Jurkat, Clone E6-1 (cell line): ENCODE measurements around the gene DNAJA3.

Source experiments
- DNase-seq: peaks from one replicate; pipeline ENCODE4 v3.0.0-alpha.2; 2011; ENCODE audit warnings: low read depth, low spot score
- H3K4me3 ChIP-seq: 2 replicates; pipeline ENCODE4 v1.5.1; 2011; ENCODE audit warnings: mild to moderate bottlenecking, low read length, control low read depth, moderate library complexity

The DNAJA3 gene

DNA sequence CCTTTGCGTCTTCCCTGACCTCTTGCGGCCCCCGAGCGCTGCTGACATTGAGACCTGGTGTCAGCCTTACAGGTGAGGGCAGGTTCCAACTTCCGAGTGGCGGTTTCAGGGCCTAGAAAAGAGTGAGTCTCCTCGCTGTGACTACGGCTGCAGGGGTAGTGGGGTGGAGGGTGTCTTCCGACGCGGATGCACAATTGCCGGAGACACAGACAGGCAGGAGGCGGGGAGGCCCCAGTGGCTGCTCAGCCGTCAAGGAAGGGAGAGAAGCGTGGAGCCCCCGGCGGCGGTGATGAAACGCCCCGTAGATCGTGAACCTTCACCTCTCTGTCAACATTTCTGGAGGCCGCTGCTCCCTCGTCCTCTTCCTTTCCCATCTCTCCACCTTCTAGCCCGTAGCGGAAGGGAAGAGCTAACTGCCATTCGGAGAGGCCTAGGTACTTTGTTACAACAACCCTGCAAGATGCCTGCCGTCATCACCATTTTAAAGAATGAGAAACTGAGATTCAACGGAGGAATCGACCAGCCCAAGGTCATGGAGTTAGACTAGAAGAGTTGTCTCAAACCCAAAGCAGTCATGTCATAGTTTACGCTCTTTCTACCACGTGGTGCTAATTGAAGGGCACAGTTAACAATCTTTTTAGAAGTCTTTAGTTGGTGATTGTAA lies 485 bp downstream of the DNAJA3 start:
- DNase-seq, result peak; percentile 26
- peak overlapping the region; percentile 85 for H3K4me3 ChIP-seq

DNA sequence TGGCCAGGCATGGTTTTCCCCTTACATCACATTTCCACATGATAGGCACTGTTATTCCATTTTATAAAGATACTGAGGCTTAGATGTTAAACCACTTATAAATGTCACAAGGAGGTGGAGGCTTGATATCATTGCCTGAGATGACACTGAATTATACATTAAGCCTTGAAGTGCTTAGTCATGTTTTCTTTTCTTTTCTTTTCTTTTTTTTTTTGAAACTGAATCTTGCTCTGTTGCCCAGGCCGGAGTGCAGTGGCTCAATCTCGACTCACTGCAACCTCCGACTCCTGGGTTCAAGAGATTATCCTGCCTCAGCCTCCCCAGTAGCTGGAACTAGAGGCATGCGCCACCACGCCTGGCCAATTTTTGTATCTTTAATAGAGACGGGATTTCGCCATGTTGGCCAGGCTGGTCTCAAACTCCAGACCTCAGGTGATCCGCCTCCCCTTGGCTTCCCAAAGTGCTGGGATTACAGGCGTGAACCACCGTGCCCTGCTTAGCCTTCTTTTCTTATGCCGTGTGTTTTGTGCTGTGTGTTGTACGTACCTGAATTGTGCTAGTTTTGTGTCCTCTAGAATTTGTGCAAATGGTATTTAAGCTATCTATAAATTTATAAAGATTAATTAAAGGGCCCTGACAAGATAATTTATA lies 1.2 kb downstream of the DNAJA3 start:
- H3K4me3 ChIP-seq, result peak overlapping the region; percentile 85
- DNase-seq, result no peak

DNA sequence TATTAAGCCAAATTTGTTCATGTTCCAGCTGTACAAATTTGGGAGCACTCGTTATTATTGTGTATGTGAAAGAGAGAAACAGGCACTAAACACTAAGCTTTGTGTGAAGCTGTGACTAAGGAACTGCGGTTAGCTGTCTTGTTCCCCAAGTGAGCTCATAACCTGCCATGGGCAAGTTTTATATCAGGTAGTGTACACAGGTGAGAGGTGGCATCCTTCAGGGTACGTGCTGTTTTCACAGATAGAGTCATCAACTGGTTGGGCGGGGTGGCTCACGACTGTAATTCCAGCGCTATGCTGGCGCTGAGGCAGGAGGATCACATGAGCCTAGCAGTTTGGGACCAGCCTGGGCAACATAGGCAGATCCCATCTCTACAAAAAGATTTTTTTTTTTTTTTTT lies 2.8 kb downstream of the DNAJA3 start:
- no peak overlapping the region for H3K4me3 ChIP-seq
- DNase-seq, result no peak

DNA sequence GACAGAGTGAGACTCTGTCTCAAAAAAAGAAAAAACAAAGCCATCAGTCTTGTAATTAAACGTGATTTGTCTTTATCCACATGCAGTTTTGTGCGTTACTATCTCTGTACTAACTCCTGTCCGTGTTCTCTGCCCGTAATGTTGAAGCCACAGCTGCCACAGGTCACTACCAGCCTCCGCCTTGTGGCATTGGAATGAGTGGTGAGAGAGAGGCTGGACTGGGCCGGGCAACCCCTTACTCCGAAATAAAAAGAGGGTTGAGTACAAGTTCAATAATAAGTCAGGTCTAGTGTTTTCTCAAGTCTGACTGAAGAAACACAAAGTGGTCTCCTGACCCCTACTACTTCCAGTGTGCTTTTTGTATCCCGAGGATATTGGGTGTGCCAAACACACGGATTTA lies 5.4 kb downstream of the DNAJA3 start:
- no peak overlapping the region for H3K4me3 ChIP-seq
- no peak for DNase-seq

GRCh38 chr16:4433228-4433627 lies 7.6 kb downstream of the DNAJA3 start:
- no peak overlapping the region for H3K4me3 ChIP-seq
- no peak for DNase-seq

DNA sequence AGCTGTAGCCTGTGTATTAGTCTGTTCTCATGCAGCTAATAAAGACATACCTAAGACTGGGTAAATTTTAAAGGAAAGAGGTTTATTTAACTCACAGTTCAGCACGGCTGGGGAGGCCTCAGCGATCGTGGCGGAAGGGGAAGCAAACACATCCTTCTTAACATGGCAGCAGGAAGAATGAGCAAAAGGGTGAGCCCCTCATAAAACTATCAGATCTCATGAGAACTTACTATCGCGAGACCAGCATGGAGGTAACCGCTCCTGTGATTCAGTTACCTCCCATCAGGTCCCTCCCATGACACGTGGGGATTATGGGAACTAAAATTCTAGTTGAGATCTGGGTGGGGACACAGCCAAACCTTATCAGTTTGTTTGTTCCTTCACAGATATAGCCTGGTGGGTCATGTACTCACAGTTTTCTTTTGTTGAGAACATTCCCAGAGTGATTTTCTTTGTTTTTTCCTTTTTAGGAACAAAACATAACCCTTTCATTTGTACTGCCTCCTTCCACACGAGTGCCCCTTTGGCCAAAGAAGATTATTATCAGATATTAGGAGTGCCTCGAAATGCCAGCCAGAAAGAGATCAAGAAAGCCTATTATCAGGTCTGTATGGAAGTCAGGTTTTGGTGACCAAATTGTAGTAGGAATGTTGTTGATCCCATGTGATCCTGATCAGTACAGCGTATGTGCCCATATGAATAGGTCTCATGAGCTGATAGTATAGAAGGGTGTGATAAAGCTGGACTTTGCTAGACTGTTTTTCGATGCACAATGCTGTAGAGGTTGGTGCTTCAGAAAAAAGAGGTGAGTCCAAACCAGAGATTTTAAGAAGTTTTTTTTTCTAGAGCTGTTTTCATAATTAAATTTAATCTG lies 8.5 kb downstream of the DNAJA3 start:
- no peak for DNase-seq
- H3K4me3 ChIP-seq, result no peak overlapping the region

DNA sequence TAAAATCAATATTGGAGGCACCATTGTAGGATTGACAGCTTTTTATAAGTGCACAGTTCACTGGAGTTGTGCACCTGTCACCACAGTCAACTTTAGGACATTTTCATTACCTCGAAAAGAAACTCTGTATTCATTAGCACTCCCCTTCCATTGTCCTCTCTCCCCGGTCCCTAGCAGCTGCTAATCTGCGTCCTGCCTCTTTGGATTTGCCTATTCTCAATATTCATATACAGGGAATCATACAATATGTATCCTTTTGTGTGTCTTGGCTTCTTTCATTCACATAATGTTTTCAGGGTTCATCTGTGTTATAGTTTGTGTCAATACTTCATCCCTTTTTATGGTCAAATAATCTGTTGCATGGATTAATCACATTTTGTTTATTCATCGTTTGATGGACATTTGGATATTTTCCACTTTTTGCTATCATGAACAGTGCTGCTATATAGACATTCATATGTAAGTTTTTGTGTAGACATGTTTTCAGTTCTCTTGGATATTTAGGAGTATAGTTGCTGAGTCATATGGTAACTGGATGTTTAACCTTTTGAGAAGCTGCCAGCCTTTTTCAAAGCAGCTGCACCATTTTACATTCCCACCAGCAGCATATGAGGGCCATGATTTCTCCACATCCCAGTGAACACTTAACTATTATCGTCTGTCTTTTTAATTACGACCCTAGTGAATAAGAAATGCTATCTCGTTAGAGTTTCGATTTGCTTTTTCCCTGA lies 9.8 kb downstream of the DNAJA3 start:
- H3K4me3 ChIP-seq, result no peak overlapping the region
- no peak for DNase-seq

DNA sequence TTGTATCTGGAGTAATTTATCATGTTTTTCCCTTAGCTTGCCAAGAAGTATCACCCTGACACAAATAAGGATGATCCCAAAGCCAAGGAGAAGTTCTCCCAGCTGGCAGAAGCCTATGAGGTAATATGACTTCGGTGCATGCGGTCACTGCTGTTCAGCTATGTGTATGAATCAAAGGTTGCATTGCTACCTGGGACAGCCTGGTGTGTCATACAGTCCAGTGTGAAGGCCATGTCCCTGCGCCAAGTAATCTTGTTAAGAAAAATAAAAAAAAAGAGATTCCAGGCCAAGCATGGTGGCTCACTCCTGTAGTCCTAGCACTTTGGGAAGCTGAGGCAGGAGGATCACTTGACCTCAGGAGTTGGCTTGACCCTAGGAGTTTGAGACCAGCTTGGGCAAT lies 11.7 kb downstream of the DNAJA3 start:
- DNase-seq, result no peak

DNA sequence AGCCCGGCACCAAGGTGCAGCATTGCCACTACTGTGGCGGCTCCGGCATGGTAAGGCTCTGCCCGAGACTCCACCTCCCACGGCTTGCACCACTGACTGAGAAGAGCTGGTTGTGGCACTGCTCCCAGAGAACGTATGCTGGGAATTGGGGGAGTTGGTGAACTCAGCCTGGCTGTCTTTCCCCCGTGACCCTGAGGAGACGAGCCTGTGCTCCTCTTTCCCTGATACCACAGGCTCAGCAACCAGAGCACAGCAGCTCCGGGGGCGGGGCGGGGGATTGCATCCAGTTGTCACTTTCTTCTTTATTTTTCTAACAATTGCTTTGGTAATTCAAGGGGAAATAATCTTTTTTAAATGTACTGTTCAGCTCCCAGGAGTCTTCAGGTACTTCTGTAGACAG lies 16.7 kb downstream of the DNAJA3 start:
- DNase-seq, result no peak
- no peak overlapping the region for H3K4me3 ChIP-seq

More for the DNA sequence above, 11.7 kb downstream of the DNAJA3 start:
- H3K4me3 ChIP-seq, result no peak overlapping the region

DNA sequence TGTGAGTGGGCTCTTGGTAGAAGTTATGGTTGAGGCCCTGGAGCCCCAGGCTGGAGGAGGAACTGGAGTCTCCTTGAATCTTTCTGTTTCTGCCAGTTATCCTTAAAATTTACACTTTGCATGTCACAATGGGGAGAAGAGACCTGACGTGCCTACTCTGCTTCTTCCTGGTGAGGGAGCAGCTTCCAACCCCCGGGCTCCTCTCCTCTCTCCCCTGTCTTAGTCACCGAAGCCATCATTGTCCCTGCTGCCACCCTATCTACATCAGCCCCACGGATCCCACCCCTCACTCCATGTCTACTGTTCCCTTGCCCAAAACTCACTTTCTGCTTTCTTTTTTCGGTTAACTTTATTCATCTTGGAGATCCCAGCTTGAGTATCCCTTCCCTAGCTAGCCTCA lies 17.6 kb downstream of the DNAJA3 start:
- H3K4me3 ChIP-seq, result no peak overlapping the region
- DNase-seq, result no peak

- DNase-seq, result no peak
- H3K4me3 ChIP-seq, result no peak overlapping the region
Measured at GRCh38 chr16:4443986-4444385, 18.3 kb downstream of the DNAJA3 start.

- no peak for DNase-seq
- H3K4me3 ChIP-seq, result no peak overlapping the region
Measured at GRCh38 chr16:4450430-4450829, 24.8 kb downstream of the DNAJA3 start.

DNA sequence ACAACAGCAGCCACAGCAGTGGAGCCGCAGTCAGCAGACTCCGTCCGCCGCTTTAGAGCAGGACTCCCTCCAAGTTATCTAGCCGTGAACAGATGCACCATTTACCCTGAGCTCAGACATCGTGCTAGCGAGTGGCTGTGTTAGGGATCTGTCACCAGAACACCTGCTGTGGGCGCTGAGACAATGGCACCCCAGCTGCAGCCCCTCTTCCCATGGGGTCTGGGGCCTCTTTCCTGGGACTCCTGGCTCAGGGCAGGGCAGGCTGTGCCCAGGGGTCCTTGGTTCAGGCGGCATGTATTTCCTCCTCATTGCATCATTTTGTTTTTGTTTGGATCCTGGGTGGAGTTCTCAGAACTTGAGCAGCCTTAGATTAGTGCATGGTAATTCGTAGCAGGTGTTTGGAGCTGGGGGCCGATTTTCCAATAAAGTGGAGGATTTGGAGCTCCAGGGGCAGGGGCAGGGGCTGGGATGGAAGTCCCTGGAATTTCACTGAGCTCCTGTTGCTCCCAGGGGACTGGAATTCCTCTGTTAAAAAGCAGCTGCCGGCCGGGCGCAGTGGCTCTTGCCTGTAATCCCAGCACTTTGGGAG lies 25.4 kb downstream of the DNAJA3 start:
- DNase-seq, result no peak
- no peak overlapping the region for H3K4me3 ChIP-seq

DNA sequence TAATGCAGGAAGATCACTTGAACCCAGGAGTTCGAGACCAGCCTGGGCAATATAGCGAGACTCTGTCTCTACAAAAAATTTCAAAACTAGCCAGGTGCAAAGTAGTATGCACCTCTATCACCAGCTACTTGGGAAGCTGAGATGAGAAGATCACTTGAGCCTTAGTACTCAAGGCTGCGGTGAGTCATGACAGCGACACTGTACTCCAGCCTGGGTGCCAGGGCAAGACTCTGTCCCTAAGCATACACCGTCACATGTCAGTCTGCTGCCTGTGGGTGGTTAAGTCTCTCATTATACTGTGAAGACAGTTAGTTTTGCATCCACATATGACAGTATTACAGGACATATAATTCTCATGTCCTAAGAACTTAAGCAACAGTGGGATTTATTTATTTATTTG lies 27.0 kb downstream of the DNAJA3 start:
- no peak overlapping the region for H3K4me3 ChIP-seq
- no peak for DNase-seq

GRCh38 chr16:4454623-4455022 lies 29.0 kb downstream of the DNAJA3 start:
- H3K4me3 ChIP-seq, result no peak overlapping the region
- no peak for DNase-seq

- H3K4me3 ChIP-seq, result no peak overlapping the region
- no peak for DNase-seq
Measured at GRCh38 chr16:4455081-4455480, 29.4 kb downstream of the DNAJA3 start.

GRCh38 chr16:4455951-4456350 lies 30.3 kb downstream of the DNAJA3 start:
- no peak for DNase-seq
- no peak overlapping the region for H3K4me3 ChIP-seq

- H3K4me3 ChIP-seq, result no peak overlapping the region
- no peak for DNase-seq
Measured at GRCh38 chr16:4460936-4461249, 35.2 kb downstream of the DNAJA3 start.
